H1 (cell line): ENCODE data around the gene CNRIP1.

Experiments used
- CHD1 ChIP-seq: IDR thresholded peaks from 2 replicates; pipeline ENCODE4 v1.6.1; 2012; ENCODE audit warnings: low read depth, low read length, improper control_type of control experiment
- CREB1 ChIP-seq: IDR thresholded peaks from 2 replicates; pipeline ENCODE4 v1.6.1; 2012; ENCODE audit warnings: inconsistent platforms
- KDM1A ChIP-seq: fragments of 200-600, 300-600 bp; sonication (generic); IDR thresholded peaks from 2 replicates; pipeline ENCODE4 v1.7.1; 2016; ENCODE audit warnings: mild to moderate bottlenecking, low read length, borderline replicate concordance
- TF ChIP-seq, protein P1 (sequence below), 3 experiments: IDR thresholded peaks; 1 replicate in 2 of 3; 2 replicates in 1 of 3; pipeline versions ENCODE4 v1.5.1 to v1.6.1; 2011; ENCODE audit warnings: low read length in 3 of 3, mild to moderate bottlenecking in 3 of 3, inconsistent platforms in 2 of 3, low read depth in 1 of 3, moderate library complexity in 1 of 3; ENCODE audit not compliant: insufficient read depth in 1 of 3; ENCODE audit errors: control extremely low read depth in 1 of 3

DNA sequence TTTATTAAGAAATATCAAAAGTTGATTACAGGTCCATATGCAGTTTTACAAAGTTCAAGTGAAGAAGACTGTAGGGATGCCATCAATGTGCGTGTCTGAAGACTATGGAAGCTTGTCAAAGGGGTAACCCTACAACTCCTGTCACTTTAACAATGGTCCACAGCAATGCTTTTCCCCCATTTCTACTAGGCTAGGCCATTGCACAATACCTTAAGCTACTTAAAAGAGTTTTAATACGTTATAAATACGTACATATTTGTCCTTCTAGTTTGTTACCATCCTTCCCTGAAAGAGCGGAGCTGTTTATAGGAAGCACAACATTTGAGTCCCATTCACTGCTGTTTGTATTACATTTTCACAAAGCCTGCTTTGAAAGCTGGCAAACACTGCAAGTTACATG lies 26.7 kb downstream of the CNRIP1 start:
- TF ChIP-seq CREB1 (no peak), CHD1 (no peak), KDM1A (no peak)
- TF ChIP-seq, protein P1, sequence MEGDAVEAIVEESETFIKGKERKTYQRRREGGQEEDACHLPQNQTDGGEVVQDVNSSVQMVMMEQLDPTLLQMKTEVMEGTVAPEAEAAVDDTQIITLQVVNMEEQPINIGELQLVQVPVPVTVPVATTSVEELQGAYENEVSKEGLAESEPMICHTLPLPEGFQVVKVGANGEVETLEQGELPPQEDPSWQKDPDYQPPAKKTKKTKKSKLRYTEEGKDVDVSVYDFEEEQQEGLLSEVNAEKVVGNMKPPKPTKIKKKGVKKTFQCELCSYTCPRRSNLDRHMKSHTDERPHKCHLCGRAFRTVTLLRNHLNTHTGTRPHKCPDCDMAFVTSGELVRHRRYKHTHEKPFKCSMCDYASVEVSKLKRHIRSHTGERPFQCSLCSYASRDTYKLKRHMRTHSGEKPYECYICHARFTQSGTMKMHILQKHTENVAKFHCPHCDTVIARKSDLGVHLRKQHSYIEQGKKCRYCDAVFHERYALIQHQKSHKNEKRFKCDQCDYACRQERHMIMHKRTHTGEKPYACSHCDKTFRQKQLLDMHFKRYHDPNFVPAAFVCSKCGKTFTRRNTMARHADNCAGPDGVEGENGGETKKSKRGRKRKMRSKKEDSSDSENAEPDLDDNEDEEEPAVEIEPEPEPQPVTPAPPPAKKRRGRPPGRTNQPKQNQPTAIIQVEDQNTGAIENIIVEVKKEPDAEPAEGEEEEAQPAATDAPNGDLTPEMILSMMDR (IDR thresholded peaks at IDR 0.05; ENCODE audit: control extremely low read depth in 1 of 3, insufficient read depth in 1 of 3, low read depth in 1 of 3, low read length in 3 of 3): no peak
